WERI-Rb-1 (cell line): ENCODE measurements around the gene GMDS.

Experiments used
- DNase-seq: peaks from one replicate; pipeline ENCODE4 v3.0.0-alpha.2; 2020
- H3K27ac ChIP-seq: fragments of 250-450 bp; sonication (Bioruptor Pico); 2 replicates; pipeline ENCODE4 v1.5.1; 2020; ENCODE audit warnings: mild to moderate bottlenecking, moderate library complexity
- H3K27me3 ChIP-seq: fragments of 250-450 bp; sonication (Bioruptor Pico); 2 replicates; pipeline ENCODE4 v1.5.1; 2021; ENCODE audit warnings: mild to moderate bottlenecking, low read depth, moderate library complexity; ENCODE audit not compliant: insufficient read depth, severe bottlenecking
- H3K36me3 ChIP-seq: fragments of 250-450 bp; sonication (Bioruptor Pico); 2 replicates; pipeline ENCODE4 v1.5.1; 2020; ENCODE audit warnings: mild to moderate bottlenecking, moderate library complexity
- H3K4me3 ChIP-seq: 2 replicates; pipeline ENCODE4 v1.5.1; 2011; ENCODE audit warnings: low read depth, mild to moderate bottlenecking, control low read depth, low read length
- H3K9me3 ChIP-seq: fragments of 250-450 bp; sonication (Bioruptor Pico); 2 replicates; pipeline ENCODE4 v1.5.1; 2021; ENCODE audit warnings: mild to moderate bottlenecking, moderate library complexity; ENCODE audit not compliant: severe bottlenecking
- CTCF ChIP-seq: IDR thresholded peaks from 2 replicates; pipeline ENCODE4 v1.5.1; 2011; ENCODE audit warnings: low read depth, mild to moderate bottlenecking, control low read depth, inconsistent platforms, low read length

Gene GMDS

GRCh38 chr6:1587977-1588376 lies 657.4 kb downstream of the GMDS start:
- Histone ChIP-seq H3K27me3 (peaks cover 11% of the 10 kb centered on the region), H3K4me3 (no peak overlapping the region), H3K36me3 (no peaks in the 10 kb centered on the region), H3K9me3 (no peaks in the 10 kb centered on the region), H3K27ac (no peak overlapping the region)
- no peak for DNase-seq
- TF ChIP-seq CTCF = no peak

GRCh38 chr6:1587546-1587945 lies 657.9 kb downstream of the GMDS start:
- H3K27ac ChIP-seq = no peak overlapping the region
- peaks cover 8% of the 10 kb centered on the region for H3K27me3 ChIP-seq

GRCh38 chr6:1586861-1587450 lies 658.4 kb downstream of the GMDS start:
- Histone ChIP-seq H3K9me3 (no peaks in the 10 kb centered on the region), H3K27me3 (peaks cover 8% of the 10 kb centered on the region)
- DNase-seq = no peak

More at GRCh38 chr6:1587546-1587945, 657.9 kb downstream of the GMDS start:
- Histone ChIP-seq H3K9me3 (no peaks in the 10 kb centered on the region), H3K36me3 (no peaks in the 10 kb centered on the region), H3K4me3 (no peak overlapping the region)
- TF ChIP-seq CTCF = no peak
- no peak for DNase-seq

GRCh38 chr6:1586256-1586655 lies 659.1 kb downstream of the GMDS start:
- H3K27ac ChIP-seq = no peak overlapping the region
- TF ChIP-seq CTCF = no peak

More at GRCh38 chr6:1586861-1587450, 658.4 kb downstream of the GMDS start:
- Histone ChIP-seq H3K4me3 (no peak overlapping the region), H3K36me3 (no peaks in the 10 kb centered on the region), H3K27ac (no peak overlapping the region)
- no peak for TF ChIP-seq CTCF

GRCh38 chr6:1585669-1586049 lies 659.7 kb downstream of the GMDS start:
- peaks cover 8% of the 10 kb centered on the region for H3K27me3 ChIP-seq
- no peak for TF ChIP-seq CTCF
- H3K9me3 ChIP-seq = no peaks in the 10 kb centered on the region
- no peak for DNase-seq
- H3K36me3 ChIP-seq = no peaks in the 10 kb centered on the region
- no peak overlapping the region for H3K27ac ChIP-seq
- no peak overlapping the region for H3K4me3 ChIP-seq

More at GRCh38 chr6:1586256-1586655, 659.1 kb downstream of the GMDS start:
- Histone ChIP-seq H3K9me3 (no peaks in the 10 kb centered on the region), H3K4me3 (no peak overlapping the region), H3K27me3 (peaks cover 8% of the 10 kb centered on the region), H3K36me3 (no peaks in the 10 kb centered on the region)
- DNase-seq = no peak
